Body of pancreas (tissue), 4 donors: ENCODE measurements around the gene PTPRD.

Experiments
- CTCF ChIP-seq, 7 experiments: fragments of 450-650 bp in 4 of 7; fragments of 200-600 bp in 3 of 7; sonication (generic) in 3 of 7; IDR thresholded peaks; one replicate each; pipeline ENCODE4 v1.5.1; 2016 to 2019; ENCODE audit warnings: antibody characterized with exemption in 7 of 7
- POLR2A ChIP-seq, 3 donors: fragments of 450-650 bp; IDR thresholded peaks; one replicate each; pipeline ENCODE4 v1.6.1; 2016; ENCODE audit warnings: antibody characterized with exemption in 3 of 3, mild to moderate bottlenecking in 2 of 3

- TF ChIP-seq CTCF (IDR thresholded peaks at IDR 0.05), result no peak
- TF ChIP-seq POLR2A (IDR thresholded peaks at IDR 0.05), result no peak
Observed at GRCh38 chr9:8730618-8731017, 1882.2 kb downstream of the PTPRD start.
